ENCODE results near the gene SRGAP1.

DNA sequence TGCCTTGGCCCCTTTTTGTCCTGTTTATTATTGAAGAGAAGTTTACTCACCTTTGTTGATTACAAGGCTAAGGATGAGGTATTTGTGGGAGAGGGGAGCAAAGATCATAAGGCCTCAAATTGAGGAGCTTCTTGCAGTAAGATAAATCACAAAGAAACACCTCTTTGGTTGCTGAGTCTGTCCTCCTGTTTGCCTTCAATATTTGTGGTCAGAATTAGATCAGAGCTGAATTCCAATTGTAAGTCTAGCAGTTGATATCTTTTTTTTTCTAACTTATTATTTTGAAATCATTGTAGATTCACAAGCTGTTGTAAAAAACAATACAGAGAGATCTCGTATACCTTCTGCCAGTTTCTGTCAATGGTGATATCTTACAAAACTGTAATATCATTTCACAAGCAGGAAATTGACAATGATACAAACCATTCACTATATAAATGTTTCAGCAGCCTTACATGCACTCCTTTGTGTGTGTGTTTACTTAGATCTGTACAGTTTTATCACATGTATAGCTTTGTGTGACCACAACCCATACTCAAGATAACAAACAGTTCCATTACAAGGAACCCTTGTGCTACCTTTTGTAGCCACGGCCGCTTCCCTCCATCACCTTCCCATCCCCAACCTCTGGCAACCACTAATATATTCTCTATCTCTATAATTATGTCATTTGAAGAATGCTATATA, 280.2 kb downstream of the SRGAP1 start:
- TF ChIP-seq ZNF658 (tag by site-specific recombination; IDR thresholded peaks at IDR 0.05) (no peak), SP7 (tag by site-specific recombination; IDR thresholded peaks at IDR 0.05) (no peak), SP2 (tag by site-specific recombination; IDR thresholded peaks at IDR 0.05) (no peak), BCL11B (tag by site-specific recombination; IDR thresholded peaks at IDR 0.05; ENCODE audit: low read depth) (no peak), ZNF221 (tag by site-specific recombination; IDR thresholded peaks at IDR 0.05; ENCODE audit: borderline replicate concordance) (no peak), ZNF768 (tag by site-specific recombination; IDR thresholded peaks at IDR 0.05) (no peak), ZNF16 (tag by site-specific recombination; IDR thresholded peaks at IDR 0.05; ENCODE audit: low read depth) (no peak)
- TF ChIP-seq, protein P1, sequence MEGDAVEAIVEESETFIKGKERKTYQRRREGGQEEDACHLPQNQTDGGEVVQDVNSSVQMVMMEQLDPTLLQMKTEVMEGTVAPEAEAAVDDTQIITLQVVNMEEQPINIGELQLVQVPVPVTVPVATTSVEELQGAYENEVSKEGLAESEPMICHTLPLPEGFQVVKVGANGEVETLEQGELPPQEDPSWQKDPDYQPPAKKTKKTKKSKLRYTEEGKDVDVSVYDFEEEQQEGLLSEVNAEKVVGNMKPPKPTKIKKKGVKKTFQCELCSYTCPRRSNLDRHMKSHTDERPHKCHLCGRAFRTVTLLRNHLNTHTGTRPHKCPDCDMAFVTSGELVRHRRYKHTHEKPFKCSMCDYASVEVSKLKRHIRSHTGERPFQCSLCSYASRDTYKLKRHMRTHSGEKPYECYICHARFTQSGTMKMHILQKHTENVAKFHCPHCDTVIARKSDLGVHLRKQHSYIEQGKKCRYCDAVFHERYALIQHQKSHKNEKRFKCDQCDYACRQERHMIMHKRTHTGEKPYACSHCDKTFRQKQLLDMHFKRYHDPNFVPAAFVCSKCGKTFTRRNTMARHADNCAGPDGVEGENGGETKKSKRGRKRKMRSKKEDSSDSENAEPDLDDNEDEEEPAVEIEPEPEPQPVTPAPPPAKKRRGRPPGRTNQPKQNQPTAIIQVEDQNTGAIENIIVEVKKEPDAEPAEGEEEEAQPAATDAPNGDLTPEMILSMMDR (tag by site-specific recombination; IDR thresholded peaks at IDR 0.05) = no peak
- TF ChIP-seq, protein P2, sequence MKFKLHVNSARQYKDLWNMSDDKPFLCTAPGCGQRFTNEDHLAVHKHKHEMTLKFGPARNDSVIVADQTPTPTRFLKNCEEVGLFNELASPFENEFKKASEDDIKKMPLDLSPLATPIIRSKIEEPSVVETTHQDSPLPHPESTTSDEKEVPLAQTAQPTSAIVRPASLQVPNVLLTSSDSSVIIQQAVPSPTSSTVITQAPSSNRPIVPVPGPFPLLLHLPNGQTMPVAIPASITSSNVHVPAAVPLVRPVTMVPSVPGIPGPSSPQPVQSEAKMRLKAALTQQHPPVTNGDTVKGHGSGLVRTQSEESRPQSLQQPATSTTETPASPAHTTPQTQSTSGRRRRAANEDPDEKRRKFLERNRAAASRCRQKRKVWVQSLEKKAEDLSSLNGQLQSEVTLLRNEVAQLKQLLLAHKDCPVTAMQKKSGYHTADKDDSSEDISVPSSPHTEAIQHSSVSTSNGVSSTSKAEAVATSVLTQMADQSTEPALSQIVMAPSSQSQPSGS (tag by site-specific recombination; IDR thresholded peaks at IDR 0.05; ENCODE audit: low read depth) = no peak
- TF ChIP-seq, protein P3, sequence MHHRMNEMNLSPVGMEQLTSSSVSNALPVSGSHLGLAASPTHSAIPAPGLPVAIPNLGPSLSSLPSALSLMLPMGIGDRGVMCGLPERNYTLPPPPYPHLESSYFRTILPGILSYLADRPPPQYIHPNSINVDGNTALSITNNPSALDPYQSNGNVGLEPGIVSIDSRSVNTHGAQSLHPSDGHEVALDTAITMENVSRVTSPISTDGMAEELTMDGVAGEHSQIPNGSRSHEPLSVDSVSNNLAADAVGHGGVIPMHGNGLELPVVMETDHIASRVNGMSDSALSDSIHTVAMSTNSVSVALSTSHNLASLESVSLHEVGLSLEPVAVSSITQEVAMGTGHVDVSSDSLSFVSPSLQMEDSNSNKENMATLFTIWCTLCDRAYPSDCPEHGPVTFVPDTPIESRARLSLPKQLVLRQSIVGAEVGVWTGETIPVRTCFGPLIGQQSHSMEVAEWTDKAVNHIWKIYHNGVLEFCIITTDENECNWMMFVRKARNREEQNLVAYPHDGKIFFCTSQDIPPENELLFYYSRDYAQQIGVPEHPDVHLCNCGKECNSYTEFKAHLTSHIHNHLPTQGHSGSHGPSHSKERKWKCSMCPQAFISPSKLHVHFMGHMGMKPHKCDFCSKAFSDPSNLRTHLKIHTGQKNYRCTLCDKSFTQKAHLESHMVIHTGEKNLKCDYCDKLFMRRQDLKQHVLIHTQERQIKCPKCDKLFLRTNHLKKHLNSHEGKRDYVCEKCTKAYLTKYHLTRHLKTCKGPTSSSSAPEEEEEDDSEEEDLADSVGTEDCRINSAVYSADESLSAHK (tag by site-specific recombination; IDR thresholded peaks at IDR 0.05) = no peak
- TF ChIP-seq, protein P4, sequence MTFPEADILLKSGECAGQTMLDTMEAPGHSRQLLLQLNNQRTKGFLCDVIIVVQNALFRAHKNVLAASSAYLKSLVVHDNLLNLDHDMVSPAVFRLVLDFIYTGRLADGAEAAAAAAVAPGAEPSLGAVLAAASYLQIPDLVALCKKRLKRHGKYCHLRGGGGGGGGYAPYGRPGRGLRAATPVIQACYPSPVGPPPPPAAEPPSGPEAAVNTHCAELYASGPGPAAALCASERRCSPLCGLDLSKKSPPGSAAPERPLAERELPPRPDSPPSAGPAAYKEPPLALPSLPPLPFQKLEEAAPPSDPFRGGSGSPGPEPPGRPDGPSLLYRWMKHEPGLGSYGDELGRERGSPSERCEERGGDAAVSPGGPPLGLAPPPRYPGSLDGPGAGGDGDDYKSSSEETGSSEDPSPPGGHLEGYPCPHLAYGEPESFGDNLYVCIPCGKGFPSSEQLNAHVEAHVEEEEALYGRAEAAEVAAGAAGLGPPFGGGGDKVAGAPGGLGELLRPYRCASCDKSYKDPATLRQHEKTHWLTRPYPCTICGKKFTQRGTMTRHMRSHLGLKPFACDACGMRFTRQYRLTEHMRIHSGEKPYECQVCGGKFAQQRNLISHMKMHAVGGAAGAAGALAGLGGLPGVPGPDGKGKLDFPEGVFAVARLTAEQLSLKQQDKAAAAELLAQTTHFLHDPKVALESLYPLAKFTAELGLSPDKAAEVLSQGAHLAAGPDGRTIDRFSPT (tag by site-specific recombination; IDR thresholded peaks at IDR 0.05) = no peak
- TF ChIP-seq, protein P5, sequence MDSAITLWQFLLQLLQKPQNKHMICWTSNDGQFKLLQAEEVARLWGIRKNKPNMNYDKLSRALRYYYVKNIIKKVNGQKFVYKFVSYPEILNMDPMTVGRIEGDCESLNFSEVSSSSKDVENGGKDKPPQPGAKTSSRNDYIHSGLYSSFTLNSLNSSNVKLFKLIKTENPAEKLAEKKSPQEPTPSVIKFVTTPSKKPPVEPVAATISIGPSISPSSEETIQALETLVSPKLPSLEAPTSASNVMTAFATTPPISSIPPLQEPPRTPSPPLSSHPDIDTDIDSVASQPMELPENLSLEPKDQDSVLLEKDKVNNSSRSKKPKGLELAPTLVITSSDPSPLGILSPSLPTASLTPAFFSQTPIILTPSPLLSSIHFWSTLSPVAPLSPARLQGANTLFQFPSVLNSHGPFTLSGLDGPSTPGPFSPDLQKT (IDR thresholded peaks at IDR 0.05; ENCODE audit: borderline replicate concordance, low read depth, low read length) = no peak
